GM23338 (cell line): ENCODE results near the gene YWHAQ. TPM values are rescaled to one million over a fixed set of nuclear protein-coding genes. Genes with fewer than 3 reads are reported as not detected.

Source experiments
- ATAC-seq: fragments of 200-7000 bp; cut with Tn5 transposase; 3 replicates; pipeline ENCODE4 v1.9.1; 2020
- DNase-seq: peaks from one replicate; pipeline ENCODE4 v3.0.0-alpha.2; 2015; ENCODE audit warnings: low spot score
- H2AFZ ChIP-seq: fragments of 200-600 bp; sonication (generic); 2 replicates; pipeline ENCODE4 v1.8.0; 2016; ENCODE audit warnings: antibody characterized with exemption, mild to moderate bottlenecking, moderate library complexity
- H3F3A ChIP-seq: fragments of 200-600 bp; sonication (generic); replicated peaks from 2 replicates; pipeline ENCODE4 v1.8.0; 2017; ENCODE audit warnings: antibody characterized with exemption, mixed run types, low read depth
- H3K27ac ChIP-seq: fragments of 200-600 bp; sonication (generic); 2 replicates; pipeline ENCODE4 v1.6.1; 2016; ENCODE audit warnings: low read depth
- H3K27me3 ChIP-seq: fragments of 200-600 bp; sonication (generic); 2 replicates; pipeline ENCODE4 v1.8.0; 2016; ENCODE audit warnings: mild to moderate bottlenecking, mixed run types, moderate library complexity; ENCODE audit not compliant: insufficient read depth
- H3K36me3 ChIP-seq: fragments of 200-600 bp; sonication (generic); 2 replicates; pipeline ENCODE4 v1.8.0; 2016; ENCODE audit warnings: mild to moderate bottlenecking; ENCODE audit not compliant: insufficient read depth
- H3K4me1 ChIP-seq: fragments of 200-600 bp; sonication (generic); 2 replicates; pipeline ENCODE4 v1.8.0; 2016; ENCODE audit warnings: mild to moderate bottlenecking, moderate library complexity; ENCODE audit not compliant: insufficient read depth
- H3K4me2 ChIP-seq: fragments of 200-600 bp; sonication (generic); 2 replicates; pipeline ENCODE4 v1.7.1; 2017; ENCODE audit warnings: mixed run types
- H3K4me3 ChIP-seq: fragments of 200-600 bp; sonication (generic); 2 replicates; pipeline ENCODE4 v1.6.1; 2016; ENCODE audit warnings: mixed run types
- H3K79me2 ChIP-seq: fragments of 200-600 bp; sonication (generic); replicated peaks from 2 replicates; pipeline ENCODE4 v1.8.0; 2017; ENCODE audit warnings: mild to moderate bottlenecking; ENCODE audit not compliant: insufficient read depth
- H3K9me2 ChIP-seq: fragments of 200-600 bp; sonication (generic); 2 replicates; pipeline ENCODE4 v1.8.0; 2017; ENCODE audit not compliant: insufficient read depth
- H4K20me1 ChIP-seq: fragments of 200-600 bp; sonication (generic); replicated peaks from 2 replicates; pipeline ENCODE4 v1.8.0; 2017; ENCODE audit warnings: mild to moderate bottlenecking; ENCODE audit not compliant: insufficient read depth
- H3K27ac Mint-ChIP-seq: 2 replicates; pipeline ENCODE4 v1.8.0; 2020; ENCODE audit warnings: inconsistent platforms, mild to moderate bottlenecking, moderate library complexity, mixed read lengths
- H3K27me3 Mint-ChIP-seq: 3 replicates; pipeline ENCODE4 v1.8.0; 2022; ENCODE audit warnings: low read depth, mild to moderate bottlenecking, moderate library complexity, mixed read lengths, inconsistent platforms; ENCODE audit not compliant: insufficient read depth, poor library complexity
- H3K36me3 Mint-ChIP-seq: 3 replicates; pipeline ENCODE4 v1.8.0; 2021; ENCODE audit warnings: low read depth, mild to moderate bottlenecking, inconsistent platforms, moderate library complexity, mixed read lengths
- H3K4me1 Mint-ChIP-seq: 3 replicates; pipeline ENCODE4 v1.8.0; 2020; ENCODE audit warnings: mild to moderate bottlenecking, inconsistent platforms, mixed read lengths
- H3K4me3 Mint-ChIP-seq: 3 replicates; pipeline ENCODE4 v1.8.0; 2021; ENCODE audit warnings: moderate library complexity, mild to moderate bottlenecking, inconsistent platforms, mixed read lengths
- H3K9me3 Mint-ChIP-seq: 3 replicates; pipeline ENCODE4 v1.8.0; 2020; ENCODE audit warnings: moderate library complexity, mild to moderate bottlenecking, inconsistent platforms, mixed read lengths
- JUNB ChIP-seq: IDR thresholded peaks from one replicate; pipeline ENCODE4 v1.6.1; 2016; ENCODE audit warnings: antibody characterized with exemption; ENCODE audit not compliant: unreplicated experiment
- NANOG ChIP-seq: IDR thresholded peaks from 2 replicates; pipeline ENCODE4 v1.6.1; 2016; ENCODE audit warnings: antibody characterized with exemption, borderline replicate concordance
- STAT1 ChIP-seq: IDR thresholded peaks from one replicate; pipeline ENCODE4 v1.6.1; 2016; ENCODE audit warnings: antibody characterized with exemption; ENCODE audit not compliant: unreplicated experiment
- ZNF331 ChIP-seq: fragments of 250-450 bp; sonication (Bioruptor Pico); IDR thresholded peaks from 2 replicates; pipeline ENCODE4 v1.5.0; 2020; ENCODE audit warnings: low read depth, mild to moderate bottlenecking, moderate library complexity
- ZNF462 ChIP-seq: fragments of 250-450 bp; sonication (Bioruptor Pico); IDR thresholded peaks from 2 replicates; pipeline ENCODE4 v1.5.0; 2020; ENCODE audit warnings: mild to moderate bottlenecking, moderate library complexity
- polyA plus RNA-seq: library from polyadenylated mRNA; unstranded; fragments of >200 nt; fragmentation: Nextera tagmentation; extraction: Ambion mirVana; gene quantifications from 2 replicates; pipeline ENCODE4 v1.2.1, GENCODE V29; 2016
- total RNA-seq: library from RNA; depleted of rRNA; stranded (reverse); fragments of >200 nt; shearing (Covaris generic); gene quantifications from 2 replicates; pipeline ENCODE4 v1.2.3, GENCODE V29; 2014

The YWHAQ gene
- total and polyA plus RNA-seq, 2 experiments from 2014 or later = 295 to 464 TPM

DNA sequence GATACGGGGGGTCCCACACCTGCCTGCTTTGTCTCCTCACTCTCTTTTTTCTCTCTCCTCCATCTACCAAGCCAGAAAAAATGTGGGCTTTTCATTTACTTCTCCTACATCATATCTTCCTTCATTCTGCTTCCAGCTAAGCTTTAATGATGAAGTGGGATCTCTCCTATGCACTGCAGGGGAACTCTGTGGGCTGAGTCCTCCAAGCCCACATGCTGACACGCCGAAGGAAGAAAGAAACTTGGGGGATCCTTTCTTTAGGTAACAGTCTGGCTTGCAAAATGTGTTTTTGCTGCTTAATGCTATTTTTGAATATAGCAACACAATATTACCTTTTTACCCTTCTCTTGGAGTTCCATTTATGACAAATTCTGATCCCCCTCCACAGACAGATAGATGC lies 33.6 kb upstream of the YWHAQ start:
- Histone ChIP-seq H3K36me3 (no peaks in the 10 kb centered on the region), H4K20me1 (no peaks in the 10 kb centered on the region), H3K79me2 (no peaks in the 10 kb centered on the region), H3K27ac (no peak overlapping the region), H3K9me2 (peaks cover 7% of the 10 kb centered on the region; the same call in 1 of the 2 replicates), H3K4me3 (no peak overlapping the region), H3K4me1 (no peaks in the 10 kb centered on the region), H3K27me3 (no peaks in the 10 kb centered on the region), H2AFZ (no peak overlapping the region), H3F3A (no peaks in the 10 kb centered on the region), H3K4me2 (no peak overlapping the region)
- Mint-ChIP-seq H3K4me1 (no peaks in the 10 kb centered on the region; the same call in 2 of the 3 replicates), H3K27me3 (peaks cover 11% of the 10 kb centered on the region), H3K36me3 (no peaks in the 10 kb centered on the region; the same call in 2 of the 3 replicates), H3K4me3 (no peak overlapping the region), H3K9me3 (no peaks in the 10 kb centered on the region), H3K27ac (no peak overlapping the region)
- TF ChIP-seq ZNF462 (CRISPR knock-in tag) = no peak
- ATAC-seq = no peak
- no peak for DNase-seq

DNA sequence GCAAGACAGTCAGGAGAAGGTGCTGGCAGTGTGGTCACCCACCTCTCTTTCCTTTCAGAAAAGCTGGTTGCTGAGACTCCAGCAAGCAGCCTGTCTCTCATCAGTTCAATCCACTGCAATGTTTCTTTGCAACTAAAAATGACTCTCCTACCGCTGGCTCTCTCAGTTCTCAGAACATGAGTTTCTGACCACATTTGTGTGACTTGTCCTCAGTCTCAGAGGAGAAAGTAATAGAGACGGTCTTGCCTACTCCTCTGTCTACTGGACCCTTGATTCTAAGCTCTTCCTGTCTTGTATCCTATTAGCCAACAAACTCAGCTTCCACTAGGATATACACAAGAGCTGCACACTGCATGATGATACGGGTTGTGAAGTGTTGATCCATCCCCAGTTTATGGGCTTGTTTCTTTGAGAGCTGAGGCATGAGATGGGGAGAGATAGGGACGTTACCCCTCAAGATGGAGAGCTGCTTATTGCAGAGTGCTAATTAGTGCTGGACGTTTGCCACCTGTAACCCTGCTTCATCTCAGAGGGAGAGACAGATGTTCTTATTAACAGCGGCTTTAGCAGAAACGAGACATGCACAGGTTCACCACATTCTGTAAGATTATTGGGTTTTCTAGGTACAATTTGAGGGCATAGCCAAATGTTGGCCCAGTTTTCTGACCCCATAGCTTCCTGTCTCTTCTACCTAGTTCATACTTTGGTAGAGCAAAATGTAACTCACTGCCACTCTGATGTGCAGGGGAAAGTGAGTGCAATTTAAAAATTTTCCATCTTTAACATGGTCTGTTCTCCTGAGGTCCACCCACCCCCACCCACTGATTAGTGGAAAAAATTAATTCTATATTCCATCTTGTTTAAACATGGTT lies 32.4 kb upstream of the YWHAQ start:
- TF ChIP-seq JUNB (no peak), NANOG (no peak), STAT1 (no peak), ZNF331 (CRISPR knock-in tag) (no peak)
- Histone ChIP-seq H3K27me3 (no peaks in the 10 kb centered on the region), H2AFZ (no peak overlapping the region), H3K4me3 (no peak overlapping the region), H3K36me3 (no peaks in the 10 kb centered on the region), H3K4me2 (no peak overlapping the region), H4K20me1 (no peaks in the 10 kb centered on the region), H3K79me2 (no peaks in the 10 kb centered on the region), H3F3A (no peaks in the 10 kb centered on the region), H3K4me1 (no peaks in the 10 kb centered on the region), H3K9me2 (peaks cover 6% of the 10 kb centered on the region; the same call in 1 of the 2 replicates), H3K27ac (no peak overlapping the region)
- no peaks in the 10 kb centered on the region; the same call in 2 of the 3 replicates for H3K4me1 Mint-ChIP-seq
- H3K4me3 Mint-ChIP-seq = no peak overlapping the region
- ATAC-seq = no peak
- H3K9me3 Mint-ChIP-seq = no peaks in the 10 kb centered on the region
- no peaks in the 10 kb centered on the region; the same call in 2 of the 3 replicates for H3K36me3 Mint-ChIP-seq
- no peak for DNase-seq
- H3K27me3 Mint-ChIP-seq = peaks cover 11% of the 10 kb centered on the region
- no peak overlapping the region for H3K27ac Mint-ChIP-seq
